ENCODE data around the gene RNU6-8. TPM values are rescaled to one million over a fixed set of nuclear protein-coding genes. Genes with fewer than 3 reads are reported as not detected.

Gene RNU6-8
- total RNA-seq, 4 donors from 2014 or later, result not detected

DNA sequence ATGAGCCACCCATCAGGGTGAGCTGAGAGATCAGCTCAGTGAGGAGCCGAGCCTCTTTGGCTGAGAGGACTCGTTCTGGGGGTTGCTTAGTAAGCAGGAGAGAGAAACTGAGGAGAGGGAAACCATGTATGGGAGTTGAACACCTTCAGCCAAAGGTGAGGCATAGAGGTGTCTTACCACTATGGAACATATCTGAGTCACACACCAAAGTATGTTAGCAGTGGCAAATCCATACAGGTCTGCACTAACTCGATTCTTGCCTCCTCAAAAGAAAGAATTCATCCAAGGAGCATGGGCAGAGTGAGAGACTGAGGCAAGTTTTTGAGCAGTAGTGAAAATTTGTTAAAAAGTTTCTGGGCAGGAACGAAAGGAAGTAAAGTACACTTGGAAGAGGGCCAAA, 46.7 kb upstream of the RNU6-8 start:
- in situ Hi-C loops (cut with MboI; ENCODE audit: low pct_ligation_motif_present in 1 of 4, low pct_unique_long_range_greater_than_20kb in 1 of 4, low sequenced_read_pairs in 3 of 4) (loop anchor here (5.0 to 25.0 kb wide), 8 partner anchors 175 to 735 kb away; partner anchors contain the start of gene ARHGAP5 (in 1 of the 4)), intact Hi-C loops (cut with DNase I; ENCODE audit: low total_unique reads) (loop anchor here (10.0 kb wide), 2 partner anchors 315 to 835 kb away; no protein-coding TSS in a partner anchor)
- H3K9me3 ChIP-seq, result no peaks in the 10 kb centered on the region
- WGBS, 2 donors (ENCODE audit: low coverage in 1 of 2), result 88% methylated on average over 4 of the region's 4 CpGs; no CpG with 5 or more reads in 1 of the 2 donors
- no peaks in the 10 kb centered on the region for H3K27me3 ChIP-seq
- TF ChIP-seq POLR2AphosphoS5 (IDR thresholded peaks at IDR 0.05) (no peak), POLR2A (IDR thresholded peaks at IDR 0.05) (no peak), EP300 (IDR thresholded peaks at IDR 0.05; ENCODE audit: low read depth) (no peak)
- no peak overlapping the region for H3K27ac ChIP-seq
- no peak for DNase-seq
- H3K4me3 ChIP-seq, result no peak overlapping the region
- H3K36me3 ChIP-seq, result no peaks in the 10 kb centered on the region
- peaks cover 0 to 9% (median 2%) of the 10 kb centered on the region in 4 donors for H3K4me1 ChIP-seq

- intact Hi-C loops (cut with DNase I; ENCODE audit: low total_unique reads), result loop anchor here (10.0 kb wide), 1 partner anchor 315 kb away; no protein-coding TSS in a partner anchor
- WGBS, 2 donors (ENCODE audit: low coverage in 1 of 2), result 77 to 79% methylated on average over 4 to 5 of the region's 5 CpGs
- no peaks in the 10 kb centered on the region for H3K27me3 ChIP-seq
- TF ChIP-seq EP300 (IDR thresholded peaks at IDR 0.05; ENCODE audit: low read depth) (no peak), CTCF (IDR thresholded peaks at IDR 0.05) (no peak), POLR2AphosphoS5 (IDR thresholded peaks at IDR 0.05) (no peak), POLR2A (IDR thresholded peaks at IDR 0.05) (no peak)
- no peaks in the 10 kb centered on the region for H3K9me3 ChIP-seq
- no peak overlapping the region for H3K27ac ChIP-seq
- peaks cover 0 to 9% (median 2%) of the 10 kb centered on the region in 4 donors for H3K4me1 ChIP-seq
- H3K4me3 ChIP-seq, result no peak overlapping the region
- DNase-seq, result no peak
- no peaks in the 10 kb centered on the region for H3K36me3 ChIP-seq
- in situ Hi-C loops (cut with MboI; ENCODE audit: low pct_ligation_motif_present in 1 of 4, low pct_unique_long_range_greater_than_20kb in 1 of 4, low sequenced_read_pairs in 3 of 4), result no loop called here
These were observed 46.3 kb upstream of the RNU6-8 start for GRCh38 chr14:32249371-32249770.

DNA sequence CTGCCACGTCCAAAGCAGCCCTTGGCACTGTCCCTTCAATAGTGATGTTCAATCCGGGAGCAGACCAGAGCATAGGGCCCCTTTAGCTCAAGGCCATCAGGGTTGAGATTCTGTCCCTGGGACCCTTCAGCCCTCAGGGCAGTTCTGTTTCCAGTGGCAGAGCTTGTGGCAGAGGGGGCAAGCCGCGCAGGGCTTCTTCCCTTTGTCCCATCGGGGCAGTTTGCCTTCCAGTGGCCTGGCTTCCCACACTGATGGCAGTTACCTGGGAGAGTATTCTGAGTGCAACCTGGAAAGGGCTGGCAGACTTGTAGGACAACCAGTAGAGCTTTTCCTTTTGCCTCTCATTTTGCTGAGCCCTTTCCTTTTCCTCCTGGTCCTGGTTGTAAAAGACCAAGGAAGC, 43.7 kb upstream of the RNU6-8 start:
- no peaks in the 10 kb centered on the region for H3K9me3 ChIP-seq
- H3K4me1 ChIP-seq, result peaks cover 0 to 6% (median under 1%) of the 10 kb centered on the region in 4 donors
- no peak overlapping the region for H3K27ac ChIP-seq
- H3K4me3 ChIP-seq, result no peak overlapping the region
- intact Hi-C loops (cut with DNase I; ENCODE audit: low total_unique reads) (loop anchor here (10.0 kb wide), 1 partner anchor 312 kb away; no protein-coding TSS in a partner anchor), in situ Hi-C loops (cut with MboI; ENCODE audit: low pct_ligation_motif_present in 1 of 4, low pct_unique_long_range_greater_than_20kb in 1 of 4, low sequenced_read_pairs in 3 of 4) (no loop called here)
- 92% methylated on average over 5 of the region's 5 CpGs; no CpG with 5 or more reads in 1 of the 2 donors for WGBS, 2 donors (ENCODE audit: low coverage in 1 of 2)
- no peaks in the 10 kb centered on the region for H3K36me3 ChIP-seq
- TF ChIP-seq POLR2A (IDR thresholded peaks at IDR 0.05) (no peak), POLR2AphosphoS5 (IDR thresholded peaks at IDR 0.05) (no peak), CTCF (IDR thresholded peaks at IDR 0.05) (no peak), EP300 (IDR thresholded peaks at IDR 0.05; ENCODE audit: low read depth) (no peak)
- H3K27me3 ChIP-seq, result no peaks in the 10 kb centered on the region
- DNase-seq, result no peak

DNA sequence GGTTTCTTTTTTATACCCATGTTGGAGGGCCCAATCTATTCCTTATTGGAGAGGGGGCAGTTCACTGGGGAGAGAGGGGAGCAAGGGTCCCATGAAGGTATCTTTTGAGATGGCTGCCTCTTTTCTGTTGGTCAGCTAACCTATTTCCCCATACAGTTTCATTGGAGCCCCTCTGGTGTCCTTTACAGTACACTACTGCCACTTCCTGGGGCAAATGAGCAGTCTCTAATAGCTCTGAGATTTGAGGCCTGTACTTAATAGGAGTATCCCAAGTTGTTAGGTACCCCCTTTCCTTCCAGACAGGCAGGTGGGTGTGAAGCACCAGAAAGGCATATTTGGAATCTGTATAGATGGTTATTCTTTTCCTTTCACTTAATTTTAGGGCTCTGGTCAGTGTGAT, 41.3 kb upstream of the RNU6-8 start:
- intact Hi-C loops (cut with DNase I; ENCODE audit: low total_unique reads) (loop anchor here (10.0 kb wide), 1 partner anchor 310 kb away; no protein-coding TSS in a partner anchor), in situ Hi-C loops (cut with MboI; ENCODE audit: low pct_ligation_motif_present in 1 of 4, low pct_unique_long_range_greater_than_20kb in 1 of 4, low sequenced_read_pairs in 3 of 4) (no loop called here)
- H3K9me3 ChIP-seq, result no peaks in the 10 kb centered on the region
- TF ChIP-seq POLR2A (IDR thresholded peaks at IDR 0.05) (no peak), CTCF (IDR thresholded peaks at IDR 0.05) (no peak), EP300 (IDR thresholded peaks at IDR 0.05; ENCODE audit: low read depth) (no peak), POLR2AphosphoS5 (IDR thresholded peaks at IDR 0.05) (no peak)
- DNase-seq, result no peak
- H3K36me3 ChIP-seq, result no peaks in the 10 kb centered on the region
- no peaks in the 10 kb centered on the region for H3K27me3 ChIP-seq
- no peak overlapping the region for H3K4me3 ChIP-seq
- H3K27ac ChIP-seq, result no peak overlapping the region
- H3K4me1 ChIP-seq, result no peaks in the 10 kb centered on the region

DNA sequence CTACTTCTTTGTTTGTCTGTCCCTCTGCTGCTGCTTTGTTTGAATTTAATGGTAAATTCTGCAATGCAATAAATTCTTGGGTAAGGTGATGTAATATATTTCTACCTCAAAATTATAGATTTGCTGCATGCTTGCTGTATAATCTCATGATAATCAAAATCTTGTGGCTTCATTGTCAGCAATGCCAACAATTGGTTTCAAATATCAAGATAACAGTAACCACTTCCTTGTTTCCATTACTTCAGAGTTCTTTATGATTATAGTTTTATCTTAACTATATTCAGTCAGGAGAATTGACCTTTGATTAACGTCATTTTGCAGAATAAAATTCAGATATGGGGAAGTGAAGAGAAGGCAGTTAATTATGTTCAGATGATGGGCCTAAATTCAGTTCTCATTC, 30.2 kb upstream of the RNU6-8 start:
- TF ChIP-seq EP300 (IDR thresholded peaks at IDR 0.05; ENCODE audit: low read depth) (no peak), POLR2AphosphoS5 (IDR thresholded peaks at IDR 0.05) (no peak), CTCF (IDR thresholded peaks at IDR 0.05) (no peak), POLR2A (IDR thresholded peaks at IDR 0.05) (no peak)
- Histone ChIP-seq H3K27me3 (no peaks in the 10 kb centered on the region), H3K9me3 (no peaks in the 10 kb centered on the region), H3K27ac (no peak overlapping the region), H3K4me1 (no peaks in the 10 kb centered on the region), H3K36me3 (no peaks in the 10 kb centered on the region), H3K4me3 (no peak overlapping the region)
- no peak for DNase-seq
- 29 to 43% methylated on average over 1 of the region's 1 CpG for WGBS, 2 donors (ENCODE audit: low coverage in 1 of 2)
- intact Hi-C loops (cut with DNase I; ENCODE audit: low total_unique reads), result no loop called here
- in situ Hi-C loops (cut with MboI; ENCODE audit: low pct_ligation_motif_present in 1 of 4, low pct_unique_long_range_greater_than_20kb in 1 of 4, low sequenced_read_pairs in 3 of 4), result no loop called here
